Lower lobe of right lung (tissue), 2 donors: ENCODE measurements around the gene CHAD. TPM values are rescaled to one million over a fixed set of nuclear protein-coding genes. Genes with fewer than 3 reads are reported as not detected.
A peak's percentile ranks its signal among the peaks of the same experiment; 100 is the strongest.

Experiments
- ATAC-seq, 2 donors: fragments of 200-7000 bp; cut with Tn5 transposase; one replicate each; pipeline ENCODE4 v1.9.1; 2020 to 2022; ENCODE audit warnings: mild to moderate bottlenecking in 2 of 2, moderate library complexity in 2 of 2
- DNase-seq: peaks from one replicate; pipeline ENCODE4 v3.0.0-alpha.2; 2020
- H3K27ac ChIP-seq: fragments of 200-600 bp; one replicate; pipeline ENCODE4 v1.8.0; 2022
- H3K27me3 ChIP-seq: fragments of 200-600 bp; one replicate; pipeline ENCODE4 v1.8.0; 2022; ENCODE audit warnings: low read depth
- H3K36me3 ChIP-seq: fragments of 200-600 bp; one replicate; pipeline ENCODE4 v1.8.0; 2022; ENCODE audit warnings: mild to moderate bottlenecking
- H3K4me1 ChIP-seq: fragments of 200-600 bp; one replicate; pipeline ENCODE4 v1.8.0; 2022
- H3K4me3 ChIP-seq: fragments of 200-600 bp; one replicate; pipeline ENCODE4 v1.8.0; 2022; ENCODE audit warnings: mild to moderate bottlenecking
- H3K9me3 ChIP-seq: fragments of 200-600 bp; one replicate; pipeline ENCODE4 v1.8.0; 2022
- CTCF ChIP-seq: fragments of 200-600 bp; IDR thresholded peaks from one replicate; pipeline ENCODE4 v1.8.0; 2022; ENCODE audit warnings: antibody characterized with exemption, mild to moderate bottlenecking
- intact Hi-C: fragments of 100-400 bp; cut with DNase I; formaldehyde crosslinking; loops from one replicate; pipeline ENCODE4 v1.11.0; 2022
- total RNA-seq: library from RNA; stranded (reverse); fragmentation: NEBNext Ultra II Directional; extraction: Animal tissue kit (Norgen Biotek cat#: 25700); gene quantifications from one replicate; pipeline ENCODE4 v1.2.1, GENCODE V29; 2021
- donor health status: DM: no; HTN: yes; CAD: no; lungs with severe emphysema.

The CHAD gene
- total RNA-seq, 1 donor from 2014 or later, result not detected

GRCh38 chr17:50480142-50480764 lies 11.6 kb upstream of the CHAD start:
- H3K4me1 ChIP-seq, result peaks cover 39% of the 10 kb centered on the region
- ATAC-seq (no peak), DNase-seq (no peak)
- no peaks in the 10 kb centered on the region for H3K9me3 ChIP-seq
- H3K27me3 ChIP-seq, result no peaks in the 10 kb centered on the region
- intact Hi-C loops, result no loop called here
- H3K36me3 ChIP-seq, result peaks cover 36% of the 10 kb centered on the region
- peak overlapping the region; percentile 91 for H3K4me3 ChIP-seq
- H3K27ac ChIP-seq, result no peak overlapping the region
- no peak for TF ChIP-seq CTCF

GRCh38 chr17:50479522-50480141 lies 11.0 kb upstream of the CHAD start:
- peak; percentile 59 for TF ChIP-seq CTCF
- H3K36me3 ChIP-seq, result peaks cover 33% of the 10 kb centered on the region
- H3K4me1 ChIP-seq, result peaks cover 39% of the 10 kb centered on the region
- peak; percentile 87 for DNase-seq
- H3K9me3 ChIP-seq, result no peaks in the 10 kb centered on the region
- intact Hi-C loops, result no loop called here
- ATAC-seq, result peak; percentile 68 to 79
- peak overlapping the region; percentile 91 for H3K4me3 ChIP-seq
- peak overlapping the region; percentile 89 for H3K27ac ChIP-seq
- no peaks in the 10 kb centered on the region for H3K27me3 ChIP-seq

- ATAC-seq (peak; percentile 93 to 95), DNase-seq (peak; percentile 92)
- Histone ChIP-seq H3K27ac (peak within 1 kb of the TSS; percentile 89), H3K4me1 (peaks cover 39% of the 10 kb centered on the region), H3K36me3 (peaks cover 33% of the 10 kb centered on the region), H3K27me3 (no peaks in the 10 kb centered on the region), H3K9me3 (no peaks in the 10 kb centered on the region), H3K4me3 (peak within 1 kb of the TSS; percentile 91)
- TF ChIP-seq CTCF, result peak; percentile 92
- intact Hi-C loops, result no loop called here
Observed at GRCh38 chr17:50478391-50479381, 10.0 kb upstream of the CHAD start, which contains the start of gene RSAD1. RSAD1 (plus strand) TSS chr17:50478860; CDS start chr17:50478885, 25 bp downstream.

GRCh38 chr17:50477976-50478375 lies 9.3 kb upstream of the CHAD start:
- peak overlapping the region; percentile 91 for H3K4me3 ChIP-seq

More at GRCh38 chr17:50477976-50478375, 9.3 kb upstream of the CHAD start:
- peaks cover 33% of the 10 kb centered on the region for H3K36me3 ChIP-seq
- H3K9me3 ChIP-seq, result no peaks in the 10 kb centered on the region
- no peaks in the 10 kb centered on the region for H3K27me3 ChIP-seq
- ATAC-seq (no peak), DNase-seq (peak; percentile 26)
- no peak for TF ChIP-seq CTCF
- intact Hi-C loops, result no loop called here
- H3K27ac ChIP-seq, result peak overlapping the region; percentile 89
- peaks cover 35% of the 10 kb centered on the region for H3K4me1 ChIP-seq
